DND-41 (cell line): ENCODE results near the gene KRR1.

ENCODE experiments used
- ATAC-seq: fragments of 200-7000 bp; cut with Tn5 transposase; 3 replicates; pipeline ENCODE4 v1.9.1; 2021; ENCODE audit warnings: low read depth; ENCODE audit not compliant: insufficient read depth
- DNase-seq: peaks from one replicate; pipeline ENCODE4 v3.0.0-alpha.2; 2020
- H2AFZ ChIP-seq: 2 replicates; pipeline ENCODE4 v1.6.0; 2012; ENCODE audit warnings: low read depth, low read length
- H3K27ac ChIP-seq: 2 replicates; pipeline ENCODE4 v1.5.1; 2012; ENCODE audit warnings: low read length, inconsistent platforms
- H3K27me3 ChIP-seq: fragments of 200-600 bp; sonication (generic); 2 replicates; pipeline ENCODE4 v1.6.0; 2012; ENCODE audit warnings: low read length, mild to moderate bottlenecking, inconsistent platforms; ENCODE audit not compliant: insufficient read depth, poor library complexity
- H3K36me3 ChIP-seq: 2 replicates; pipeline ENCODE4 v1.5.1; 2012; ENCODE audit warnings: low read length, inconsistent platforms; ENCODE audit not compliant: insufficient read depth
- H3K4me1 ChIP-seq: 2 replicates; pipeline ENCODE4 v1.5.1; 2012; ENCODE audit warnings: mild to moderate bottlenecking, low read length; ENCODE audit not compliant: insufficient read depth
- H3K4me2 ChIP-seq: 2 replicates; pipeline ENCODE4 v1.6.0; 2012; ENCODE audit warnings: mild to moderate bottlenecking, moderate library complexity, low read length, inconsistent platforms; ENCODE audit not compliant: insufficient read depth
- H3K4me3 ChIP-seq, 2 experiments: fragments of 200-600 bp in 1 of 2; shearing (Covaris generic) in 1 of 2; 2 replicates each; pipeline ENCODE4 v1.5.1; 2012 to 2016; ENCODE audit warnings: inconsistent platforms in 2 of 2, low read length in 2 of 2, mild to moderate bottlenecking in 2 of 2, low read depth in 1 of 2, moderate library complexity in 1 of 2
- H3K79me2 ChIP-seq: 2 replicates; pipeline ENCODE4 v1.6.0; 2012; ENCODE audit warnings: low read length, inconsistent platforms; ENCODE audit not compliant: insufficient read depth
- H3K9ac ChIP-seq: 2 replicates; pipeline ENCODE4 v1.6.0; 2012; ENCODE audit warnings: low read depth, mild to moderate bottlenecking, inconsistent platforms, low read length, moderate library complexity
- H3K9me3 ChIP-seq: 2 replicates; pipeline ENCODE4 v1.5.1; 2012; ENCODE audit warnings: low read length, moderate library complexity, mild to moderate bottlenecking, inconsistent platforms; ENCODE audit not compliant: insufficient read depth, severe bottlenecking
- H4K20me1 ChIP-seq: 2 replicates; pipeline ENCODE4 v1.6.0; 2012; ENCODE audit warnings: low read length; ENCODE audit not compliant: insufficient read depth
- CTCF ChIP-seq: IDR thresholded peaks from 2 replicates; pipeline ENCODE4 v1.5.1; 2012; ENCODE audit warnings: borderline replicate concordance, low read length, moderate library complexity, mild to moderate bottlenecking; ENCODE audit not compliant: poor library complexity, severe bottlenecking; ENCODE audit errors: extremely low read depth
- EZH2 ChIP-seq: IDR thresholded peaks from 3 replicates; pipeline ENCODE4 v1.6.1; 2012; ENCODE audit warnings: borderline replicate concordance, low read depth, mild to moderate bottlenecking, moderate library complexity, low read length, inconsistent platforms; ENCODE audit not compliant: severe bottlenecking

KRR1 gene

DNA sequence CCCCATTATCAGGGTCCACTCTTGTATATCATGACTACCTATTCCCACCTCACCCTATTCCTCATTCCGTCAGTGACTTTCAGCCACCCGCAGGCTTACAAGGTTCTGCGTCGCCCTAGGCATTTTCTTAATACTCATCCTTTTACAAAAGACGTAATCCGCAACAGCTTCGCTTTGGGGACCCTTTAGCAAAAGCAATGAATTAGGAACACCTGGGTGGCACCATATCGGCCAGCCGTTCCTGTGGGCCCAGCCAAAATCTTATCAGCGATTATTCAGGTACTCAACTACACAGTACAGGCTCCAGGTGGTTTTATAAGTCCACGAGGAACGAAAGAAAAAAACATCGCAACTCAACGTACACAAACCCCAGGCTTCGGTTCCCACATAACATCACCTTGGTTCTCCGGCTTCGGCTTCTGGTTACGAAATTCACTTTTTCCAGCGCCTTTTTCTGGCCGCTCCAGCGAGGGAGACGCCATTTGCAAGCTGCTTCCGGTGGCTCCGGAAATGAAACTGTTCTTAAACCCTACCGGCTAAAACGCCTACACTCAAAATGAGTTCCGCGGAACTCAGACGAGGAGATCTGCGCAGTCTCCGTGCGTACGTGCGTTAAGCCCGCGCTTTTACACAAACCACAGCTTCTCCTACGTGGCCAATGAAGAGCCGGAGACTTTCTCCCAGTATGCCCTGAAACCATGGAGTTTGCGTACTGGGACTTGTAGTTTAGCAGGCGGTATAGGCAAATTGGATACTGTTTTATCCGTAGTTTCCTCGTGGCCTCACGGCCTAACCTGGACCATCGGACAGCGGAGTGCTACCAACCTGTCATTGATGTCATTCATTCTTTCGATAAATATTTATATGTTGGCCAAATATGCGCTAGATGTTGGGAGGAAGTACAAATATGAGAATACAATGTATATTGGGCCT, at the start of gene KRR1:
Gene KRR1, minus strand, starts transcription at position 494 of the 933 bp plus-strand sequence. Its CDS starts 12 bp downstream, at position 482.
- DNase-seq = peak; percentile 94
- ATAC-seq = peak; percentile 97
- TF ChIP-seq CTCF (peak; percentile 3), EZH2 (no peak)
- peak within 1 kb of the TSS; percentile 71 for H3K9ac ChIP-seq
- no peaks in the 10 kb centered on the region for H3K9me3 ChIP-seq
- peak within 1 kb of the TSS; percentile 84 for H3K27ac ChIP-seq
- peak within 1 kb of the TSS; percentile 83 for H3K4me2 ChIP-seq
- H3K4me3 ChIP-seq = peak within 1 kb of the TSS; percentile 69 to 74
- H3K36me3 ChIP-seq = peaks cover 23% of the 10 kb centered on the region; the same call in 1 of the 2 replicates
- no peaks in the 10 kb centered on the region for H4K20me1 ChIP-seq
- peaks cover 40% of the 10 kb centered on the region for H3K4me1 ChIP-seq
- H3K27me3 ChIP-seq = no peaks in the 10 kb centered on the region
- H3K79me2 ChIP-seq = peaks cover 51% of the 10 kb centered on the region
- H2AFZ ChIP-seq = peak within 1 kb of the TSS; percentile 92

GRCh38 chr12:75560167-75560566, 48.8 kb upstream of the KRR1 start:
- no peak; the same call in 2 of the 3 replicates for ATAC-seq
- Histone ChIP-seq H3K36me3 (no peaks in the 10 kb centered on the region), H3K27me3 (no peaks in the 10 kb centered on the region), H3K79me2 (no peaks in the 10 kb centered on the region), H2AFZ (no peak overlapping the region), H3K4me3 (no peak overlapping the region), H3K27ac (no peak overlapping the region), H3K9ac (no peak overlapping the region), H3K4me2 (no peak overlapping the region), H4K20me1 (no peaks in the 10 kb centered on the region), H3K4me1 (peaks cover 6% of the 10 kb centered on the region), H3K9me3 (no peaks in the 10 kb centered on the region)
- no peak for DNase-seq
- TF ChIP-seq CTCF (peak; percentile 38), EZH2 (no peak)

- no peaks in the 10 kb centered on the region for H3K9me3 ChIP-seq
- no peaks in the 10 kb centered on the region for H3K79me2 ChIP-seq
- DNase-seq (no peak), ATAC-seq (no peak)
- no peak overlapping the region for H3K27ac ChIP-seq
- H3K4me3 ChIP-seq = no peak overlapping the region
- H3K36me3 ChIP-seq = no peaks in the 10 kb centered on the region
- peaks cover 16% of the 10 kb centered on the region for H3K4me1 ChIP-seq
- TF ChIP-seq EZH2 (no peak), CTCF (no peak)
- H3K4me2 ChIP-seq = no peak overlapping the region
- no peak overlapping the region for H2AFZ ChIP-seq
- no peak overlapping the region for H3K9ac ChIP-seq
- no peaks in the 10 kb centered on the region for H4K20me1 ChIP-seq
- no peaks in the 10 kb centered on the region for H3K27me3 ChIP-seq
These were observed 46.9 kb upstream of the KRR1 start for GRCh38 chr12:75558287-75558686.
